ENCODE measurements around the gene EPHB1.

EPHB1 gene

DNA sequence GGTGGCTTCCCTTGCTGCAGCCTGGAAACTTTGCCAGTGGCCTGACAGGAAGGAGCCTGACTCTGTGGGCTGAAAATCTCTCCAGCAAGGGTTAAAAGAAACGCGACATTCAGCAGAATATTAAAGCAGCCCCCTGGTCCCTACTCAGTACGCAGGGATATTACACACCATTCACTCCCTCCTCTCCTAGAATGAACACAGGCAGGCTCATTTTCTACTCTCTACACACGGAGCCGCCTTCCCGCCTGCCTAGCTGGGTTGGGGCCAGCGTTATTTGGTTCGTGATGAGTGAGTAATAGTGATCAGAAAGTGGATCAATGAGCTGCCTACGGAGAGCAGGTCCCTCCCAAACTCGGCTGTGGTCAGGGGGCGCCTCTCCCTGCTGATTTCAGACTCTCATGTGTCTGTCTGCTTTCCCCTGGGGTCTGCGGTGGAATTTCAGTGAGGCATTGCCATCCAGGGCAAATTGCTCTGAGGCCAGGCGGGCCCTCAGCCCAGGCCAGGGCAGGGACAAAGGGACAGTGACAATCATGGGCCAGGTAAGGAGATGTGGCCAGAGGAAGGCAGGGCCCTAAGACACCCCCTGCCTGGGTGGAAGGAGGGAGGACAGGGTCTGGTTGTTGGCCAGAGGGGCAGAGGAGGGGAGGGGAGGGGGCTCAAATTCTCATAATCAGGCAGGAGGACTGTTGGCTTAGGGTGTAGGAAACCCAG is 2.8 kb downstream of the EPHB1 start:
- no peak overlapping the region for H3K27ac Mint-ChIP-seq
- H3K36me3 Mint-ChIP-seq = no peaks in the 10 kb centered on the region
- H3K4me3 Mint-ChIP-seq = no peak overlapping the region
- H3K4me1 Mint-ChIP-seq = peaks cover 13% of the 10 kb centered on the region
- peaks cover 20% of the 10 kb centered on the region for H3K27me3 Mint-ChIP-seq
- no peaks in the 10 kb centered on the region for H3K9me3 Mint-ChIP-seq

DNA sequence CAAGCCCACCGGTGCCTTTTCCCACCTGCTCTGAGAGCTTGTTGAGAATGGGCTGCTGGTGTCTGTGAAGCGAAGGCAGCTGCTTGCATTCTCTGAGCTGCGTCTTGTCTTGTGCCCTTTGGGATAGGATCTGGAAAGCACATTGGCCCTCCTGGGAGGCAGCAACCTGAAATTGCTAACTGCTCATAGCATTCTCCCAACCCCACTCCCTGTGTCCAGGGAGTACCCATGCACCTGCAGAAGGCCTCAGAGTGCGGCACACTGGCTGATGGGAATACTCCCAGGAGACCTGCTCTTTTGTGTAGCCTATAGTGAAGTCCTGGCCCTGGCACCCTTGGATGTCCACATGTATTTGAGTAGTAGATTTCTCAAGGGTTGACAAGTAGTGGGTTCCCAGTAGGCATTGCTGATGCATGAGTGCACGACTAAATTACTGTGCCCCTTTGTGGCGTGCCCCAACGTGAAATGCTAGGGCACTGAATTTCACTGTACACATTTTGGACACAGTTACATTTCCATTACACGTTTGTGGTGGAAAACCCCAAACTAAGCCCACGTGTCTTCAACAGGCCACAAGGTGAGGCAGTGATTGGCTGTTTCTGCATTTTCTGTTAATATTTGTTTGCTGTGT is 3.7 kb downstream of the EPHB1 start:
- Mint-ChIP-seq H3K27ac (no peak overlapping the region), H3K36me3 (no peaks in the 10 kb centered on the region), H3K4me1 (peaks cover 13% of the 10 kb centered on the region), H3K4me3 (no peak overlapping the region), H3K27me3 (peaks cover 17% of the 10 kb centered on the region), H3K9me3 (no peaks in the 10 kb centered on the region)

DNA sequence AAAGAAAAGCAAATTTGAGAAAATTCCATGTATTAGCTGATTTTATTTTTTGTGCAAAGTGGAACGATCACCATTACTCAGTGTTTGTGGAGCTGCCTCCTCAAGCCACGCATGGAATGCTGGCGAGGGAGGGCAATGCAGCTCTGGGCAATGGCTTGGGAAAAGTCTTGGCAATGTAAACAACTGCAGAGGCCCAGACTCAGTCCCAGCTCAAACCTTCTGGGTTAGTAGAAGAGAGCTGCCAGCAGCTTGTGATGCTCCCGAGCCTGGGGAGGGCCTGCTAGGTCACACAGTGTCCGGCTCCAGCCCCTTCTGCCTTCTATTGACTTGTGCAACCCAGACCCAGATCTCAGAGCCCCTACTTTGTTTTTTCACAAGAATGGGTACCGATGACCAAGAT is 4.3 kb downstream of the EPHB1 start:
- no peak overlapping the region for H3K4me3 Mint-ChIP-seq
- H3K27ac Mint-ChIP-seq = no peak overlapping the region
- H3K4me1 Mint-ChIP-seq = peaks cover 13% of the 10 kb centered on the region
- no peaks in the 10 kb centered on the region for H3K9me3 Mint-ChIP-seq
- H3K27me3 Mint-ChIP-seq = peaks cover 17% of the 10 kb centered on the region
- H3K36me3 Mint-ChIP-seq = no peaks in the 10 kb centered on the region

DNA sequence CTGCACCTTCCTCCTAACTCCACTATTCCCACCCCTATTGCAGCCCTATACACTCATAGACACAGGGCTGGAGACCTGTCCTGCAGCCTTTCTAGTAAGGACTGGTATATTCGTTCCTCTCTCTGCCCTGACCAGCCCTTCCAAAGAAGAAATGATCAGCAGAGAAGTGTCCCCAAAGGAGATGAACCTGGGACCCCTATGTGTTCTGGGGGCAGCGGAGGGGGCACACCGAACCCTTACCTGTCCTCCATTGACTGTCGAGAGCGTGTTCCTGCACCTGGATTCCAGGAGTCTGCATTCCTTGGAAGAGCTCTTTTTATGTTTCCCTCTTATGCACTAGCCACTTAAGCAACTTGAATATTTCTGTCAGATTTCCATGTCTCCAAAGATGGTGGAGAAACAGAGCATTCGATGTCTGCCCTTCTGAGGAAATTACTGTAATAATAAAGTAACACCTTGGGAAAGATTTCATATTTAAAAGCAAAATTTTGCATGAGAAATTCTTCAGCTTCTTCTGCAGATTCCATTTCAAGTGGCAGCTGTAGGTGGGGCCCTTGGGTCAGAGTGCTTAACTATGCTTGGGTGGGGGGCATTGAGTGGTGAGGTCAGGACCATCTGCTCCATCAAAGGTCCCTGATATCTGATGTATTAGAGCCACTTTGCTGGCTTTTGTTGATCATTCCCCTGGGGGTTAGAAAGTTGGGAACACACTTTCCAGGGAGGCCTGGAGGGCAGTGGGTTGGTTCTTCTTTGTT is 6.3 kb downstream of the EPHB1 start:
- H3K9me3 Mint-ChIP-seq = no peaks in the 10 kb centered on the region
- no peak overlapping the region for H3K27ac Mint-ChIP-seq
- H3K36me3 Mint-ChIP-seq = no peaks in the 10 kb centered on the region
- H3K27me3 Mint-ChIP-seq = peaks cover 10% of the 10 kb centered on the region
- H3K4me3 Mint-ChIP-seq = no peak overlapping the region
- H3K4me1 Mint-ChIP-seq = peaks cover 4% of the 10 kb centered on the region

DNA sequence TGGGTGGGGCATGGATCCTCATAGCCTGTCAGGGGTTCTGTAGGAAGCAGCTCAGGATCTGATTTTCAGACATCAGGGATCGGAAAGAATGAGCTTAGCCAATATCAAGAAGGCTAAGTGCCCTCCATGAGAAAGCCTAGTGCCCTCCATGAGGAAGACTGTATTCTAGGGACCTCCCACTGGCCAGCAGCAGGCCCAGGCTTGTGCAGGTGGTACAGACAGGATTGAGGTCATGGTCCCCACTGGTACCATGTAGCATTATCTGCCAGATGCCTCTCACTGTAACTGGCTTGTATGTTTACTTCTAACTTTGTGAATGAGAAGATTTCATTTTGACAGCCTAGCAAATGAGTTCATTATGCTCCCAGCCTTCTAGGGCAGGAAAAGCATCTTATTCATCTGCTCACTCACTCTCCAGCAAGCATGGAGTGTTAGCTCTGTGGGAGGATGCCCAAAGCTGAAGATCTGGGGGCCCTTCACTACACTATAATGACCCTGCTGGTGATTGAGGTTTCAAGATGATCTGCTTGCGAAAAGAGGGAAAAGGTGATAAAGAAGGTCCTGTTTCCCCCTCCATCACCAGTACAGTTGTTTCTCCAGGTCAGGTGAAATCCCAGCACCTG is 7.5 kb downstream of the EPHB1 start:
- Mint-ChIP-seq H3K4me3 (no peak overlapping the region), H3K27ac (no peak overlapping the region), H3K9me3 (no peaks in the 10 kb centered on the region), H3K27me3 (peaks cover 6% of the 10 kb centered on the region), H3K4me1 (no peaks in the 10 kb centered on the region), H3K36me3 (no peaks in the 10 kb centered on the region)

DNA sequence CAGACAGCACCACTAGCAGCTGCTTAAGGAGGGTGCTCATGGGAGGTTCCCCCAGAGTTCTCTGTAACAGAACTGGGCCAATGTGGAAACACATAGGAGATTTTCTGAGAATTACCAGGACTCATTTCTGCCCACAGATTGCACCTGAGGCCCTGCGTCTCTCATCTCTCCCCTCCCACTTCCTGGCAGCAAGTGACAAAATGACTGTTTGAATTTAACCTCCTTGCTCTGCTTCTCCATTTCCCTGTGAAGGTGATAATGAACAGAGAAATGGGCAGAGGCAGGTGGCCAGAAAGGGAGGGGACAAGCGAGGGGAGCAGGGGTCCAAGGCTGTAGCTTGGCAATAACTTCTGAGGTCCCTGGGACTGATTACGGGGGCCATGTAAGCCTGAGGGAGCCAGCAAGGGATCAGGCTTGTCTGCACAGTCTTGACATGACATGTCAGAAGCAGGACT is 8.0 kb downstream of the EPHB1 start:
- Mint-ChIP-seq H3K27me3 (peaks cover 2% of the 10 kb centered on the region), H3K27ac (no peak overlapping the region), H3K4me3 (no peak overlapping the region), H3K4me1 (no peaks in the 10 kb centered on the region), H3K36me3 (no peaks in the 10 kb centered on the region), H3K9me3 (no peaks in the 10 kb centered on the region)

DNA sequence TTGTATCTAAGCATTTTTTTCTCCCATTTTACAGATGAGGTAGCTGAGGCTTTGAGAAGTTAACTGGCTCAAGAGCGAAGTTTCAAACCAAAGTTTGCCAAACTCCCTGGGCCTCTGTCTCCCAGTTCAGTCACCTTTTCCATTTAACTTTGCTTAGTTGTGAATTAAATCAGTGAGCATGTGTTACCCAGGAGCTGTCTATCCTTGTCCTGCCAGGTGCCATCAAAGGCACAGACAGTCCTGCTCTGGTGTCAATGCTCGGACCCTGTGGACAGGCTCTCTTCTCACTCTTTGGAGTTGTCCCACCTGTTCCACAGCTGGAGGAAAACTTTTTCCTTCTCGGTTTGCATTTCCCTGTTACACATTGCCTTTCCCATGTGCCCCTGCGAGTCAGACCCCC is 8.6 kb downstream of the EPHB1 start:
- H3K27ac Mint-ChIP-seq = no peak overlapping the region
- H3K9me3 Mint-ChIP-seq = no peaks in the 10 kb centered on the region
- no peaks in the 10 kb centered on the region for H3K4me1 Mint-ChIP-seq
- H3K27me3 Mint-ChIP-seq = peaks cover 2% of the 10 kb centered on the region
- H3K36me3 Mint-ChIP-seq = no peaks in the 10 kb centered on the region
- H3K4me3 Mint-ChIP-seq = no peak overlapping the region

DNA sequence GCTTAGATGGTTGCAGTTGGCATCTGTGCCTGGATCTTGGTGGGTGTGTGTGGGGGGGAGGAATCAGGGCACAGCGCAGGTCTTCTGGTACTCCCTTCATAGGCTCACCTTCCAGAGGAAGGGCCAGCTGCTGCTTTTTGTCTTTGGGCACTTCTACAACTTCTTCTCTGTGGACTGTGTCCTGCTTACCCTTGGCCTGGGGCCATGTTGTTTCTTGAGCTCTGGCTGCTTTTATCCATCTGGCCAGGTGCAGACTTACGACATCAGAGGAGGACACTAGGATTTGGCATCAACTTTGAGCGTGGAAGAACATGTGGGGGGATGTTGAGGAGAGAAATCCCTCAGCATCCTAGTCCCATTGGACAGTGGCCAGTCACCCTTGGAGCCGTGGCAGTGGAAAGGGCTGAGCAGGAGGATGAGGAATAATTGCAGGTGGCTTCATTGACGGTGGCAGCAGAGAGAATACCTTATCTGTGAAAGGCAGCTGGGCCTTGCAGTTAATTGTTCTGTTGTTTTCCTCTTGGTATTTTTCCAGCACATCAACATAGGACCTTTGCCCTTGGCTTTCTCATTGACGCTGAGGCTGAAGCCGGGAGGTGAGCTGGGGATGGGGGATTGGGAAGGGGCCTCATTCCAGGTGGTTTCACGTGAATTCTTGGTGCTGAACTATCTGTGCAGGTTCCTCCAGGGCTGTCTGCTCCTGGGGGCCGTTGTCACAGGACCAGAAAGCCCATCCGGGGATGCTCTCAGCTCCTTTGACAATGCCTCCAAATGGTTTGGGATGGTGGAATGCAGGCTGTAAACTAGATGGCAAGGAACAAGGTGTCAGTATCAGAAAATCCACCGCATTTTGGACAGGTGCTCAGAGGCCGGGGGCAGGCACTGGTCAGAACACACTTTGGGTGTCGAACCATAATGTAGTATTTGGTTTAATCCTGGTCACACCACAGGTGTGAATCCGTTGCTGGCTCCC is 9.7 kb downstream of the EPHB1 start:
- Mint-ChIP-seq H3K36me3 (no peaks in the 10 kb centered on the region), H3K9me3 (no peaks in the 10 kb centered on the region), H3K4me3 (no peak overlapping the region), H3K4me1 (no peaks in the 10 kb centered on the region), H3K27ac (no peak overlapping the region), H3K27me3 (peaks cover 2% of the 10 kb centered on the region)

DNA sequence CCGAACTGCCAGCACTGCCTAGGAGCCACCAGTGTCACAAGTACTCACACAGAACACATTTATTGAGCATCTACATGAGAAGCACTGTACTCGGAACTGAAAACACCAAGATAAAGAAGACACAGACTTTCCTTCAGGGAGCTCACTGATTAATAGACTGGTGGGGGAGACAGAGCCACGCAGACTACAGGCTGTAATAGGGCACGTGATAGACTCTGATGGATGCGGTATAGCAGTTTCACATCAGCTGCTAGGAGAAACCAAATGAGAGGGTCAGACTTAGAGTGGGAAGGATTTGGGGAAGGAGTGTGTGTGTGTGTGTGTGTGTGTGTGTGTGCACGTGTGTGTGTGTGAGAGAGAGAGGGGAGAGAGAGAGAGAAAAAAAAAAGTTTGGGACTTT is 12.1 kb downstream of the EPHB1 start:
- Mint-ChIP-seq H3K36me3 (no peaks in the 10 kb centered on the region), H3K4me1 (no peaks in the 10 kb centered on the region), H3K4me3 (no peak overlapping the region), H3K9me3 (no peaks in the 10 kb centered on the region), H3K27ac (no peak overlapping the region), H3K27me3 (peaks cover 2% of the 10 kb centered on the region)

DNA sequence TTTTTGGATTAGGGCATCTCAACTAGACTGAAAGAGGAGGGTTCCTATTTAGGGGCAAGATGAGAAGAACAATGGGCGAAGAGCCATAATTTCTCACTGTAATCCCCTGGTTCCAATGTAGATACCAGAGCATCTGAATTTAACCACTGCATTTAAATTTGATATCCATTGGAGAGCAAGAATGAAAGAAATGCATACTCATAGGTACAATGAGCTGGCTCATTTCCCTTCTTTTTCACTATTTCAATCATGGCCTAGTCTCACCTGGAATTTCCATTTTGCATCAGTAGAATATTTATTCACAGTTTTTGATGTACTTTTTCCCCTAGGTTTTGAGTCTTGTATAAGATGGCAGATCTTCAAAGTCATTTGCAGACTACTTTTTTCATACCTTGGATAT is 13.8 kb downstream of the EPHB1 start:
- H3K27me3 Mint-ChIP-seq = peaks cover 2% of the 10 kb centered on the region

DNA sequence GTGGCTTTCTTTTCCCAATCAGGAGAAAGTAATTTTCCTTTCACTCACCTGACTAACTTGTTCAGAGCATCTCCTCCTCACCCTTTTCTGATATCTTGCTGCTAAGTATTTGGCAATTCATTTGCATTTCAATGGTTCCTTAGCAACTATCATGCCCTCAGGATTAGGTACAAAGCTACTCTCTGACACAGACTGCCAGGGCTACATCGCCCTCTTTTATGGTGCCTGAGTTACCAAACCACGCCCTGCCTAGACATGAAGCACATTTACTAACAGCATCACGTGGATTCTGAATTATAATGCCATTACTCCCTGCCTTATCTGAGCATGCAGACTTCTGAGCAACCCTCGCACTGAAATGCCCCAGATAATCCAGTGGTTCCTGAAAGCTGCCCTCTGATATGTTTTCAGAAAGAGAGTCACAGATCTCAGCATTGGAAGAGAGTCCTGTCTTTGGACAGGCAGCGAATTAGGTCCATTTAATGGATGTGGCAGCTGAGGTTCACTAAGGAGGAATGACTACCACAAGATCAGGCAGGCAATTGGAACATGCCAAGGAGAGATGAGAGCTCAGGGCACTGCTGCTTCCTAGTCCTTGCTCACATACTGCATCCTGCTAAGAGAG is 14.5 kb downstream of the EPHB1 start:
- no peak overlapping the region for H3K4me3 Mint-ChIP-seq
- no peaks in the 10 kb centered on the region for H3K4me1 Mint-ChIP-seq
- peaks cover 2% of the 10 kb centered on the region for H3K27me3 Mint-ChIP-seq
- no peak overlapping the region for H3K27ac Mint-ChIP-seq
- no peaks in the 10 kb centered on the region for H3K9me3 Mint-ChIP-seq
- no peaks in the 10 kb centered on the region for H3K36me3 Mint-ChIP-seq

More for the DNA sequence above, 13.8 kb downstream of the EPHB1 start:
- H3K4me3 Mint-ChIP-seq = no peak overlapping the region
- H3K27ac Mint-ChIP-seq = no peak overlapping the region
- H3K36me3 Mint-ChIP-seq = no peaks in the 10 kb centered on the region
- H3K9me3 Mint-ChIP-seq = no peaks in the 10 kb centered on the region
- no peaks in the 10 kb centered on the region for H3K4me1 Mint-ChIP-seq

DNA sequence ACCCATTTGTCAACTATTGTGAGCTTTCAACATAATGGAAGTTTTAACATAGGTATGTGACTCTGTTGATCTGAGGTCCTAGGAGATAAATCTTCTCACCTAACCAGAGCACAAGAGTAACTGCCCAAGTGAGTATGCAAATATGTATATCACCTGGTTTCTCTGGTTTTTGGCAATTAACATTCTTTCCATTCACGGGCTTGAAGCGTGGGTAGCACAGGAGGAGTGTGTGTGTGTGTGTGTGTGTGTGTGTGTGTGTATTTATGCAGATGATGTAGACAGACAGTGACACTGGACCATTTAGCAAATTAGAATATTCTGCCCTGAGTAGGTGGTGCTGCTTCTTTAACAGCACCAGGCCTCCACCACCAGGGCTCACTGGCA is 15.0 kb downstream of the EPHB1 start:
- Mint-ChIP-seq H3K27me3 (peaks cover 2% of the 10 kb centered on the region), H3K4me3 (no peak overlapping the region), H3K4me1 (no peaks in the 10 kb centered on the region), H3K27ac (no peak overlapping the region), H3K36me3 (no peaks in the 10 kb centered on the region), H3K9me3 (no peaks in the 10 kb centered on the region)

DNA sequence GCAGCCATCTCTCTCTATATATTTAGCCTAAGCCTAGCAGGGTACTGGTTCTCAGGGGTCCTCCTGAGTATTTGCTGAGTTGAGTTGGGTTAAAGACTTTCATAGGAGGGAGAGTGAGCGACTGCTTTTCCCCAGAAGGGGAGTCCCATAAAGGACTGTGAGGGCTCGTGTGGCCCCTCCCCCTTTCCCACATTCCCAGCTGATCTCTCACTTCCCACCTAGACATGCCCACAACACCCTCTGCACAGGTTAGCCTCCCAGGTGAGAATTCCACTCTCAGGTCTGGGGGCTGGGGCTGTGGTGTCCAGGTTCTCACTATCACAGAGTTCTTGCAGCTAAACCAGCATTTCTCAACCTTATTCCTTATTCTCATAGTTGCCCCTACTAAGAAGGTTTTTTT is 15.8 kb downstream of the EPHB1 start:
- Mint-ChIP-seq H3K9me3 (no peaks in the 10 kb centered on the region), H3K27ac (no peak overlapping the region), H3K4me1 (no peaks in the 10 kb centered on the region)

DNA sequence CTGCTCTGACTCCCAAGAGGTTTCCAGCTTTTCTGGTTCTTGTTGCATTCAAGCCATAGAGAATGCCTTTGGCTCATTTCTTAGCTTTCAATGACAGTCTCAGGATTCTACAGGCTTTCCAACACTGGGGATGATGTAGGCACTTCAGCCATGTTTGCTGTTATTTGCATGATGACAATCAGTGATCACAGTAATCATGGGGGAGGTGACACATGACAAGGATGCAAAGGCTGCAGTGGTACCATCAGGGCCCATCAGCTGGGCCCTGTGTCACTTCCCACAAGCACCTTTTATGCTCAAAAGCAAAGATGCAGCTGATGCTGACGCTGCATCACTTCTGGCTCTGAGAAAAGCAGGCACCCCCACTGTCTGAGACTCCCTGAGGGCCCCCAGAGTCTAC is 18.6 kb downstream of the EPHB1 start:
- Mint-ChIP-seq H3K36me3 (no peaks in the 10 kb centered on the region), H3K4me3 (no peak overlapping the region), H3K4me1 (no peaks in the 10 kb centered on the region), H3K9me3 (no peaks in the 10 kb centered on the region), H3K27ac (no peak overlapping the region), H3K27me3 (no peaks in the 10 kb centered on the region)

More for the DNA sequence above, 15.8 kb downstream of the EPHB1 start:
- no peaks in the 10 kb centered on the region for H3K36me3 Mint-ChIP-seq
- no peak overlapping the region for H3K4me3 Mint-ChIP-seq
- peaks cover 2% of the 10 kb centered on the region for H3K27me3 Mint-ChIP-seq
